Measurements from ENCODE around the gene ZBTB8OS.

GRCh38 chr1:32626176-32626575 is 24.2 kb downstream of the ZBTB8OS start:
- TF ChIP-seq POLR2A (IDR thresholded peaks at IDR 0.05) = no peak
- TF ChIP-seq CTCF (IDR thresholded peaks at IDR 0.05) = no peak
- TF ChIP-seq POLR2AphosphoS5 (IDR thresholded peaks at IDR 0.05) = no peak
- TF ChIP-seq EP300 (IDR thresholded peaks at IDR 0.05) = no peak
